ENCODE results near the gene CCDC12.

- TF ChIP-seq CTCF (conservative IDR thresholded peaks at IDR 0.05 in 1 of 2, IDR thresholded peaks at IDR 0.05 in 1 of 2; ENCODE audit: extremely low read depth in 1 of 2, insufficient read depth in 1 of 2, low read depth in 1 of 2, low read length in 2 of 2) (no peak), EZH2 (IDR thresholded peaks at IDR 0.05; ENCODE audit: borderline replicate concordance, low read length) (no peak)
Measured at GRCh38 chr3:46898321-46899150, 78.0 kb downstream of the CCDC12 start.

All from mammary epithelial cell (primary cell).